SK-N-DZ (cell line): ENCODE data around the gene ANKFN1.
"Not testable (repeated sequence)": the region's sequence is repeated elsewhere in the genome, so short reads cannot be mapped to it uniquely, and the experiment has no call there.

ENCODE experiments used
- DNase-seq: peaks from one replicate; pipeline ENCODE4 v3.0.0-alpha.2; 2015; ENCODE audit warnings: low spot score

The ANKFN1 gene

DNA sequence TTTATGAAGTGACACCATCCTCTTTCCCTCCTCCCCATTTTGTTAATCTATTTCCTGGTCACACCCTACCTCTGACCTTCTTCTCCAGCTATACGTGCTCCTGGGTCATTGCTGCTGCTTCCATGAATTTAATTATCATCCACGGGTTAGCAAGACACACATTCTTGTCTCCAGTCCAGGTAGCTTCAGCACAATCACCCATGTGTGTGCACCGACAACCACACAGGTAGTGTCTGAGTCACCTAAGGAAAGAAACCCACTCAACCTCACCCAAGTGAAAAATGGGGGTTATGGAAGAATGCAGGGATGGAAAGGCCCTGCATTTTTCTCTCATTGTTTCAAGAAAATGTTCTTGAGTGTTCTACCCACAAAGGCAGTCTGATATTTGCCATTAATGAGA lies 135.5 kb downstream of the ANKFN1 start:
- DNase-seq: not testable (repeated sequence)

DNA sequence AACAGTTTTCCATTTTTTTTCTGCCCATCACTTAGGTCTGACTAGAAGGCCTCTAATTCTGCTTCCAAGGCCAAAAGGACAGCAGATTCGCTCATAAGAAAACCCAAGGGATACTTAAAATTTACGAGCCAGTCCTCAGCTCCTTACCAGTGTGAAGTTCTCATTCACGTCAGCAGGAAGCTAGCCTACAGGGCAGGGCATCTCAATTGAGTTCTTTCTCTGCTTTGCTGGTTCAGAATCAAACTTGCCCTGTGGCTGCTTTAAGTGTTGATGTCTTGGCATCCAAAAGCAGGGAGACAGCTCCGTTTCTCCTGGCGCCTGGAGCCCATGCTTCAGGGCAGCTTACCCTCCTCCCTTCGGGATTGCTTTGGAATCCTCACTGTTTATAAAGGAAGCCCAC lies 136.0 kb downstream of the ANKFN1 start:
- DNase-seq: no peak

DNA sequence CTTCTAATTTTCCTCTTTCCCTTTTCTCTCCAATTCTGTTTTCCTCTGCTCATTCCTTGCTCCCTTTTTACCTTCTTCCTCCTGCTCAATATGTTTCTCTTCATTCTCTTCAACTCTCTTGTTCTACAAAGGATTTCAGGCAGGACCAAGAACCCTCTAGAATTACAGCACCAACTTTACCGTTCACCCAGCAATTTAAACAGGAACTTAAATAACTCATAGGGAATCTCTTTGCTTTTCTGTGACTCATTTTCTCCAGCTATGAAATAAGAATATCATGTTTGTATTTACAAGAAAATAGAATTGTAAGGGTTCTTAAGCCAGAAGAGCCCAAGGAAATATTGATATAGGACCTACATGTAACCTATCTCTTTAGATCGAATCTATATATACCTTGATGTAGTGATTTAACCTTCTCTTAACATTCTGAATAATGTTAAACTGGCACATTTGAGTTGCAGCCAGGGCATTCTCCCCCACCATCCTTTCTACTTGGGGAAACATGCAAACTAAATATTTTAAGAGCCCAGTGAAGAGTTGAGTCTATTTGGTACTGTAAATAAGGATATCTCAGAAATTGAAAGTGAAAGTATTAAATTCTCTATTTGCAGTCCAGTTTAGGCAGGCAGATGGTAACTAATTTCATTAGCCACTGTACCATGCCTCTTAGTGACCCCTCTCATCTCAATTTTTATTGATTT lies 137.0 kb downstream of the ANKFN1 start:
- no peak for DNase-seq

DNA sequence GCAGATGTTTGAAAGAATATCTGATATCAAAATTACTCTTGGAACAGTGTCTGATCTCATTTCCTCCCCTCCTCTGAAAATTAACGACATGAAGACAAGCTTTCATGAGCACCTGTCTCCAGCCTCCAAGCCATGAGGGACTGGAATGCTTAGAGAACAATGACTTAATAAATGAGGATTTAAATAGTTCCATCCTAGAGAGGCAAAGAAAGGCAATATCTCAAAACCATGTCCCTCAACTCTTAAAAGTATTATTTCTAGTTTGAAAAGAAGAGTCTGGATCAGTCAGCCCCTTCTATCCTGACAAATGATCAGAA lies 137.5 kb downstream of the ANKFN1 start:
- no peak for DNase-seq

DNA sequence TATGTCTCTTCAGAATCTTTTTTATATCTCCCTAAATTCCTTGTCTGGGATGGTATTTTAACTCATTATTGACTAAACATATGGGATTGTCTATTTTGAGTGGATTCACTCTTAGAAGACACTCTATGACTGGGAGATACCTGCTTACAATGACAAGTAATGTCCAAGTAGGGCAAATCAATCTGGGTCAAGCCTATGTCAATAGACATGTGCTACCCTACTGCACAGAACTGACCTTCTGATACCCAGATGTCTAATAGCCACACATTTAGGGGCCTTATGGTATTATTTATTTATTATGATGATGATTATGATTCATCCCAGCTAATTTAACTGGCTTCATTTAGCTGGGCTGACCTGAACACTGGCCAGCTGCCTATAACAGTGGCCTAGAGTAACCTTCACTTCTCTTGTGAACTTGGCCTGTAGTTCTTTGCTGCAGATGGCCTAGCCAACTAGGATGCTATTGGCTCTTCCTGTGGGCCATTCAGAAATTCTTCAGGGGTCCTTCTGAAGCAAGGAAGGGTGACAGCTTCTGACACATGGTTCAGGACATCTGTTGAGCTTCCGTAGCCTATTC lies 138.0 kb downstream of the ANKFN1 start:
- DNase-seq: no peak

DNA sequence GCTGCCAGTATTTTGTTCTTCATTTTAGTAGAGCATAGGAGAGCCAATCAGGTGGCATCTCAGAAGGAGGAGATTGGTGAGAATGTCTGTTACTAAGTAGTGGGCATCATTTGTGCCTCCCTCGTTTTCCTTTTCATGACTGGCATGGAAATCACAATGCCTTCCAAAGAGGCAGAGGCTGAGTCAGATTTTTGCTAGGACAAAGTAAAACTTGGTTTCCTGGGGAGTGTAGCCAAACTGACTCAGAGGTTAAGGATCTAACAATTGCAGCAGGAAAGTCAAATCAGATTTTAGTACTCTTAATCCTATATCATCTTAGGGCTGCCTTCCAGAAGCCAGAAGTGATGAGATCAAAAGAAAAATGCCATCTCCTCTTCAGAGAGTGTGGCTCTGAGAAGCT lies 138.7 kb downstream of the ANKFN1 start:
- DNase-seq: no peak

DNA sequence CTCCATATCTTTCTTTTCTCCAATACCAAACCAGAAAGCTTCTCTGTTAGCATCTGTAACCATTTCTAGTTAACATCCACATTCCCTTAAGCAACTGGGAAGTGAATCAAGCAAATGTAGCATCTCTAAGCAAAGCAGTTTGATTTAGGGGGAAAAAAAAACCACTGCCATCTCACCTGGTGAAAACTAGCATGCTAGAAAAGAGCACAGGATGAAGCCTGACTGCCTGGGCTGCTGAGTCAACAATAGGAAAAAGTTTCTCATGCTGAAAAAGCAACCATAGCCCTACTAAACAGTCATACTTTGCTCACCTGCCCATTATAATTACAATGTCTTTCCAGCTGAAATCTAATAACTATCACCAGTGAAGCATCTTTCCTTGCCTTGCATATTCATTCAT lies 139.3 kb downstream of the ANKFN1 start:
- DNase-seq: no peak

DNA sequence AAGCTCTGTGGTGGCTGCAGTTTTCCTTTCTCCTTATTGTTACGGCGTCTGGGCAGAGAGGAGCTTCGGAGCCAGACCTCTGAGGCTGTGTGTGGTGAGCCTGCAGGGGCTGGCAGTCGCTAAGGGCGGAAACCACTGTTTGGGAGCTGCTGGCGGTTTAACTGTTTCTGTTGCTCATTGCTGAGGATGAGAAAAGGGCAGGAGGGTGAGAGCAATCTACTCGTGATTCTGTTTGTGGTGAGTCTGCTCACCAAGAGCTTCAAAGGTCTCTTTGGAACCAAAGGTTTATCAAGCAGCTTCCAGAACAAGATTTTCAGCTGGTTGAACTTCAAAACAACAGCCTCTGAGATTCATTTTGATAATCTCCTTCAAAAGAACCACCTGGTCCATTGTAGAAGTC lies 143.9 kb downstream of the ANKFN1 start:
- no peak for DNase-seq

DNA sequence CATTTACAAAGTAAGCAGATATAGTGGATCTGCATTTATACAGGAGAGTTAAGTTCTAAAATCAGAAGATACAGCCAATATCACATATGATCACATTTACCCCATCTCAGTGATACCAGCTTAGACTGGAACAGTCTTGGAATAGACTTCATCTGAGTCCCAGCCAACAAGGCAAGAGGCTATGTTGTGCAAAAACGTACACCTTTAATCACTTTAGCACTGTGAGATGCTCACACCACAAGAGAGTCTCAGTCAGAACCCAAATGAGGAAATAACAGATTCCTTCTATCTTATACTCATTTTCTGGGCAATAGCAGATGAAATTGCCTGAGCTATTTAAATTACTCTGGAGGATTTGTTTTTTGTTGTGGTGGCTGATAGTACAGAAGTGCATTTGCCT lies 145.6 kb downstream of the ANKFN1 start:
- no peak for DNase-seq

DNA sequence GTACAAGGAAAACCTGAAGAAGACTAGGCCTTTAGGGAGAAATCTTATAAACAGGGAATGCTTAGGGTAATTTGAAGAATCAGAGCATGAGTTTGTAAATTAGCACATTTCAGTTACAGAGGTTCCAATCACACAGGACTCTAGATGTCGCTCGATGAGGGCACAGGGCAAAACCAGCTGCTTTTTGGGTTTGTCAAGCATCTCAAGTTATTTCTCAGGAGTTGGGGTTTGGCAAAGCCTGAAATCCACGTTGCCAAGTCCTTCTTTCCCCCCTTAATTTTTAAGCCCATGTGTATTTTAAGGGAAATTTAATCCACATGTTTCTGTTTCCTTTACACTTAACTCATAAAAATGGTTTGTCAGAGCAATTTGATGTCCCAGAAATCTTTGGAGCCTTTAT lies 146.9 kb downstream of the ANKFN1 start:
- no peak for DNase-seq

DNA sequence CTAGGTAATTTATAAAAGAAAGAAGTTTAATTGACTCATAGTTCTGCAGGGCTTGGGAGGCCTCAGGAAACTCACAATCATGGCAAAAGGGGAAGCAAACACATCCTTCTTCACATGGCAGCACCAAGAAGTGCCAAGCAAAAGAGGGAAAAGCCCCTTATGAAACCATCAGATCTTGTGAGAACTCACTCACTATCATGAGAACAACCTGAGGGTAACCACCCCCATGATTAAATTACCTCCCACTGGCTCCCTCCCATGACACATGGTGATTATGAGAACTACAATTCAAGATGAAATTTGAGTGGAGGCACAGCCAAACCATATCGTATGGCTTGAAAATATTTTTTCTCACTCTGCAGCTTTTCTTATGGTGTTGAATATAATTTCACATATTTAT lies 151.7 kb downstream of the ANKFN1 start:
- no peak for DNase-seq

DNA sequence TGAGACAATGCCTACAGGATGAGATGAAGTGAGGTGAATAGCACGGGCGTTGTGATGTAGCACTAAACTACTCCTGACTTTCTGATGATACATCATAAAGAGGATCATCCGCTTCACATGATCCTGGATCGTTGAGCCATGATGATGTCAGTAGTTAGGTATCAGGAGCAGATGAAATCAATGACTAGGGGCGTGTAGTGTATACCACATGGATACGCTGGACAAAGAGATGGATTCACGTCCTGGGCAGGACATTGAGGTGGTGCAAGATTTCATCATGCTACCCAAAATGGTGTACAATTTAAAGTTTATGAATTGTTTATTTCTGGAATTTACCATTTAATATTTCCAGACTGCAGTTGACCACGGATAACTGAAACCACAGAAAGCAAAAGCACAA lies 156.6 kb downstream of the ANKFN1 start:
- no peak for DNase-seq

DNA sequence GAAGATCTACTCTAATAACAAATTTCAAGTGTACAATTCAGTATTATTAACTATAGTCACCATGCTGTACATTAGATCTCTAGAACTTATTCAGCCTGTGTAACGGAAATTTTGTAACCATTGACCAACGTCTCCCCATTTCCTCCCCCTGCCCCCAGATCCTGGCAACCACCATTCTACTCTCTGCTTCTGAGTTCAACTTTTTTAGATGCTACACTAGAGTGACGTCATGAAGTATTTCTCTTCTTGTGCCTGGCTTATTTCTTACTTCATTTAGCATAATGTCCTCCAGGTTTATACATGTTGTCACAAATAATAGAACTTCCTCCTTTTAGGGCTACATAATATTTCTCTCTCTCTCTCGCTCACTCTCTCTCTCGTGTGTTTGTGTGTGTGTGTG lies 157.5 kb downstream of the ANKFN1 start:
- no peak for DNase-seq

DNA sequence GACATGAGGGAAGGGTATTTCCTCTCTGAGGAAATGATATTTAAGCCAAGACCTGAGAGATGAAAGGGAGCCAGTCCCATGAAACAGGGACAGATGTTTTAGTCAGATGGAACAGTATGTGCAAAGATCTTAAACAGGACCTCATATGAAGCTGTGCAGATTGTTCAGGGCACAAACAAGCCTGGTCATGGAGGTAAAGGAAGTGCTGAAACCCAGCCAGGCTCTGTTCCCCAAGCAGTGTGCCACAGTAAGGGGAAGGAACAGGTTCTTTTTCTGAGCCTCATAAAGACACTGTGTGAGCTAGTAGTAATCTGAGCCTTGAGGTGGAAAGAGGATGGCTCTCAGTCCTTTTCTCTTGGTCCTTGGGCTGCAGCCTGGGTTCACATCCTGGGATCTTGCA lies 159.9 kb downstream of the ANKFN1 start:
- no peak for DNase-seq

DNA sequence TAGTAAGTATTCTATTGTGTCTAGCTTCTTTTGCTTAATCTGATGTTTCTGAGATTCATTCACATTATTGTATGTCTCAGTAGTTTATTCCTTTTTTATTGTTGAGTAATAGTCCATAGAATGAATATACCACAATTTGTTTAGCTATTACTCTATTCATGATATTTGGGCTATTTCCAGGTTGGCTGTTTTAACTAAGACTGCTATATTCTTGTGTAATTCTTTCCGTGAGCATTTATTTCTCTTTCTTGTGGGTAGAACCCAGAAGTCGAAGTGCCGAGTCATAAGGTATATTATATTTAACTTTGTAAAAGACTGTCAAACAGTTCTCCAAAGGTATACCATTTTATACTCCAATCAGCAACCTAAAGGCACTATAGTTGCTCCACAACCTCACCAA lies 160.8 kb downstream of the ANKFN1 start:
- DNase-seq: no peak

DNA sequence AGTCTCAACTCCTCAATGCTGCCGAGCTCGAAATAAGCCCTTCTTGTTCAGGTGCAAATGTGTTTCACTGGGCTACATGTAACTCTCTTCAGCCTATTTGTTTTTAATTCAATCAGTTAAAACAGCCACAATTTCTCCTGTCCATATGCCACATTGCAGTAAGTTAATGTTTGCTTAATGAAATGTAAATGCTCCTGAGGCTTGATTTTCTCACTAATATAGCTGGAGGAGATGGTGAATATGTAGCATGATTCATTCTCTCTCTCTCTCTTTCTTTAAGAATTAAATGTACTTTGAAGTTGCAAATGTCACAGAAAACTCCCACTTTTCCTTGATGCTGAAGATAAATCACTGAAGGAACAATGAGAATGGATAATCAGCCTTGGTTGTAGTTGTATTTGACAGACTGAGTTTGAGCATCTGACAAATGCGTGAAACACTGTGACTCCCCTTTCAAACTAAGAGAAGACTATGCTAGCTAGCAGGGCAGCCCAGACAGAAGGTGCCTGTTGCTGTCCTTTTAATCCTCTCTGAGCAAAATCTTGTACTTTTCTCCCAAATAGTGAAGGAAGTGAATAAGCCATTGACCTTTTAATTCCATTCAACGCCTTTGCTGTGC lies 161.8 kb downstream of the ANKFN1 start:
- DNase-seq: no peak

DNA sequence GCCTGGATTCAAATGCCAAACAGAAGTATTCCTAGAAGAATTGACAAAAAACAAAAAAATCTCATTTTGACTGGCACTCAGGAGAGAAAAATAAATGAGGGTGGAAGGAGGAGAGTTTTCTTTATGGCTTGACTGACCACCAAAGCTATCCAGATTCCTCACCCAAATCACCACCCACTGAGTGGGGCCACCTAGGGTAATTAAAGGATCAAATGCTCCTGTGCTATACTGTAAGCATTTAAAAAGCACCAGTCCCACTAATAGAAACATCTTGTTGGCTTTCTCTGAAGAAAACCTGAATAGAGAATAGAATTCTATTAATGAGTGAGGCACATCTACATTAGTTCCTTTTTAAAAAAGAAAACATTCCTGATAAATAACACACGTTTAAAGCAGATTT lies 163.3 kb downstream of the ANKFN1 start:
- DNase-seq: no peak

DNA sequence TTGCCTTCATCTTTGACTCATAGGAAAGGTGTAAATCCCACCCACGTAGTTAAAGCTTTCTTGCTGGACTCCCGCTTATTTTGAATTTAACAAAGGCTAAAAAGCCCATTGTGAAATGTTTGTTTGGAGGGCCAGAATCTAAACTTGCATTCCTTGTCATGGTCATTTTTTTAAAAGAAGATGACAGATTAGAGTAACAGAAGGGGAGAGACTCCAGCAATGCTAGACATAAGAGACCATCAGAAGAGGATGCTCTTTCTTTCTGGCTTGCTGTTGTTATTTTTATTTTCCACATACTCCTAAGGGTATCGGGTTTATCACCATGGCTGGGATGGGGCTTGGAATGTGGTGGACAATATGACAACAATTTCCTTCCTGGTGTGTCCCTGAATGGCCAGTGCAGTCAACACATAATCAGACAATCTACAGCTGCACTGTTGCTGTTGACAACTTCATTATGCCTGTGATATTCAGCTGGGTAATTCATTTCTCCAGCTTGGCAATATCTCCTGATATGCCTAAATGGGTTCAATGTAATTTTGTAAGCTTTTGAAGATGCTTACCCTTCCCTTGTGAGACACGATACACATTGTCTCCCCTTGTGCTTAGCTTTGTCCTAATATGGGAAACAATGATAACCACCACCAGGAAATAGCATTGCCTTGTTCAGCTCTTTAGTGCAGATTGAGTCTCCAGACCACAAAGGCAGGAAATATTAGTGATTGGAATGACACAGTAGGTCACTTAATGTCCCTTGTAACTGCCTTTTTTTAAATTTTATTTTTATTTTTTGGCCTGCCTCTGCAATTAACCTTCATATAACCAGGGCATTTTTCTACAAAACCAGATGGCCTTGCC lies 164.3 kb downstream of the ANKFN1 start:
- DNase-seq: no peak

DNA sequence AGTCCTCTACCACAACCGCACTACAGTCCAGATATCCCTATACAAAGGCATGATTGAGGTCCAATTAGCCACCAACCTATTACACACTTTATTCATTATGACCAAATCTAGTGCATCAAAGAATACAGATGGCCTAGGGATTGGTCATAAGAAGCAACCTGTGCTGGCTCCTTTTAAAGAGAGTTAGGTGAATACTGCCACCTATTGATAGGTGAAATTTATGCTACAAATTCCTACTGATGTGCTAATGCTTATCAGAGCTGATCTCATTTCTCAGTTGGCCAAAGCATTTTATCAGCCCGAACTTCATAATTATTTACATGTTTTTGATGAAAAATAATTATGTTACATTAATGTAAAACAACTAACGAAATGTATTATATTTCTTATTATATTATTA lies 166.3 kb downstream of the ANKFN1 start:
- peak; percentile 15 for DNase-seq

DNA sequence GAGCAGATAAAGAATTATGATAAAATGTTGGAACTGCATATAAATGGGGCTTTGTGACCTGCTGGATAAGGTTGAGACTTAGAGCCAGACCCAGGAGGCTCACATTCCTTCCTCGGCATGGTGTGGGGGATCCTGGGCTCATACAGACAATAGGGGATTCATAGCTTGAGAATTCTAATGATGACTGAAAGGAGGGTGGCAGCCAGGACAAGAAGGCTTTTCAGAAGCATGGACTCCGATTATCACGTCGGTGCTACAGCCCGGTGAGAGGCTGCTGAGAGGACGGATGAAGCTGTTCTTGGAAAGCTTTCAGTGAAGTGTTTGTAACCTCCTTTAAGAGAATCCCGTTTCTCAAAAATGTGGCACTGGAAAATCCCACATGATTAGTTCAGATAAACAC lies 167.2 kb downstream of the ANKFN1 start:
- no peak for DNase-seq

DNA sequence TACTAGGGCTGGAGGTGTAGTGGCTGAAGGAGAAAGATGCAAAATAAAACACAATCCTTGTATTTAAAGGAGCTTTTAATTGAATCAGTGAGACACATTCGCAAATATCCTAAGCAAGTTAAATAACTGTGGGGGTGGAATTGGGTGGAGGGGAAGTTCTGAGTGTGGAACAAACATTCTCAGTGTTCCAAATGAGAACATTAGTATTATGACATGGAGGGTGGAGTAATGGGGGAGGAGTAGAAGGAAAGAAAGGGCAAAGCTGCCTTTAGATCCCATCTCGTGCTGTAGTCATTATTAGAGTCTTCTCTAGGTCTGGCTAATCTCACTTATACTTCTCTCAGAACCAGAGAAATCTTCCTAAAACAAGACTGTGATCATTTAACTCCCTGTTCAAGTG lies 169.7 kb downstream of the ANKFN1 start:
- DNase-seq: no peak

DNA sequence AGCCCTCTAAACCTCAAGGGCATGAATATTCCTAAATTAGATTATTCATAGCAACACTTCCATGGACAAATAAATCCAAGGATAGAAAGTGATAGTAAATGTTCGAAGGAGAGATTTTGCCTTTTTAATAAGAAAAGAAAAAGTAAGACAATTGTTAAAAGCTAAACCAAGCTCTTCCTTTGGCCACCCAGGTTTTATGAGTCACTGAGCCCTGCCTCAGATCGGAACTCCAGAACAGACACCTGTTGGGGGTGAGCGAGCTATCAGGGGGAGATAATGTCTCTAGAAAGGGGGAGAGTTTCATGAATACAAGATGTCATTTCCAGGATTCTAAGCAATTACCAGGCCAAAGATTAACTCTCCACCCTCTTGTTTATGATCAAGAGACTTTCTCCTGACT lies 171.4 kb downstream of the ANKFN1 start:
- DNase-seq: no peak
